ENCODE results near the gene ZNF587B.
"Not testable (repeated sequence)": the region's sequence is repeated elsewhere in the genome, so short reads cannot be mapped to it uniquely, and the experiment has no call there.

ZNF587B gene

DNA sequence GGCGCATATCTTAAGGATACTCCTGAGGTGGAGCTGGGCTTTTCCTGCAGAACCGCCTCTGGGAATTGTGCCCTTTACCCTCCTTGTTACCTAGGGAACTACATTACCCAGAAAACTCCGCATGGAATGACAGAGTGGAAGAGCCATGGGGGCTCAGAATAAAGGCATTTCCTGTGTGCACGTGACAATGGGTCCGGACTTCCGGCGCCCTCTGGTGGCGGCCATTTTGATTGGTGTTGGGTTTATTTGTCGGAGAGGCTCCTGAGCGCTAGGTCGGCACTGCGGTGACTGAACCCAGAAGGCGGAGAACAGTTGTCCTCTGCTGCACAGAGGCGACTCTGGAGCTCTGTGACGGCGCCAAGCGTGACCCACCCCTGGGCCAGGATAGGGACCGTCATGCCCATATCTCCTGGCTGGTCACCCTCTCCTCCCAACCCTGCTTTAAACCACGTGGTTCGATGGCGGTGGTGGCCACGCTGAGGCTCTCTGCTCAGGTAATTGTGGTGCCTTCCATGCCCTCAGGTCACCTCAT lies at the start of gene ZNF587B:
TSS of gene ZNF587B (plus strand) at position 229 of the 532 bp plus-strand sequence. CDS start at position 459, 230 bp downstream.
- peak; percentile 72 for DNase-seq

- no peak for DNase-seq
Measured at GRCh38 chr19:57786286-57786685, 43.8 kb upstream of the ZNF587B start.

GRCh38 chr19:57786906-57787305 lies 43.2 kb upstream of the ZNF587B start:
- no peak for DNase-seq

DNA sequence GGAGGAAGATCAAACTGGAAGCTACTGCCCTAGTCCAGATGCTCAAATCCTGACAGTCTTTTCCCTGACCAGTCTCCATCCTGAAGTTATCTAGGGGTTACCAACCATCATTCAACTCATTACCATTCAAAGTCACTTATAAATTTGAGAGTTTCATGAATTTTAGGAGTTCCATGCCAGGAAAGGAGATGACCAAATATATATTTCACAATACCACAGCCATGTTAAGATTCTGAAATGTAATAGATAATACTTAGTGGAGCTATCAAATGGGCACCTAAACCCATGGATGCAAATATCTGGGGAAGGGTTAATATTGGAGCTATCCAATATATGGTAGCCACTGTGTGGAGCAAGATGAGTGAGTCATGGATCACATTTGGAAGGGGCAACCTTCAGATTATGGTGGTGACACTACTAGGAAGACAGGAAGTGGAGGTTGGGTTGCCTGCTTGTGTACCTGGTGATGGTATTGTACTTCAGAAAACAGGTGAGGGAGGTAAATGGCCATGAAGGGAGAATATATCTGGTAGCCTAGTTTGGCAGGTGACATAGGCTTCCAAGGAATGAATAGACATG lies 41.9 kb upstream of the ZNF587B start:
- no peak for DNase-seq

DNA sequence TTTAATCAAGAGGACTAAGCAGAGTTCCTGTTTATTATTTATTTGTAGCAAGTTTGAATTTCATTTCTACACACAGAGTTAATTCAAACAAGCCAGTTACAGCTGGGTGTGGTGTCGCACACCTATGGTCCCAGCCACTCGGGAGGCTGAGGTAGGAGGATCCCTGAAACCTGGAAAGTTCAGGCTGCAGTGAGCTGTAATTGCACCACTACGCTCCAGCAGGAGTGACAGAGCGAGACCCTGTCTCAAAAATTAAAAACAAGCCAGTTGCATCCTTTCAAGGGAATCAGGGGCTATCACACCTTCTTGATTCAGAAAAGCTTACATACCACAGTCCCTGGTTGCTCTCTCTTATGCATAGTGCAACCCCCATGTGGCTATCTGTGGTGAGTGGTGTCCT lies 40.8 kb upstream of the ZNF587B start:
- no peak for DNase-seq

DNA sequence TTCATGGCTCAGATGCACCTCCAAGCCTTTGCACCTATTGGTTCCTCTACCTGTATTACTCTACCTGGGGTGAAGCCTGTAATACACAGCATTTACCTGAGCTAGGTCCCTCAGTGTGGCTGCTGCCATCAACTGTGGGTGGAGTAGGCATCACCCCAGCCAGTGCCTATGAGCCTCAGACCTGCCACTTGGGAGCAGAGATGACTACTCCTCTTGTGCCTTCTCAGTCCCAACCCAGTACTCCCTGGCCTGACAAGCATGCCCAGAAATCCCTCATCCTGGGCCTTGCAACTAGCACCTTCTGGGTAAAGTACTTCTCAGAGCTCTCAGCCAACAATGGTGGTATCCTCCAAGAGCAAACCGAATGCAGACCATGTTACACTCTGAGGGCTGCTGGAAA lies 33.5 kb upstream of the ZNF587B start:
- not testable (repeated sequence) for DNase-seq

DNA sequence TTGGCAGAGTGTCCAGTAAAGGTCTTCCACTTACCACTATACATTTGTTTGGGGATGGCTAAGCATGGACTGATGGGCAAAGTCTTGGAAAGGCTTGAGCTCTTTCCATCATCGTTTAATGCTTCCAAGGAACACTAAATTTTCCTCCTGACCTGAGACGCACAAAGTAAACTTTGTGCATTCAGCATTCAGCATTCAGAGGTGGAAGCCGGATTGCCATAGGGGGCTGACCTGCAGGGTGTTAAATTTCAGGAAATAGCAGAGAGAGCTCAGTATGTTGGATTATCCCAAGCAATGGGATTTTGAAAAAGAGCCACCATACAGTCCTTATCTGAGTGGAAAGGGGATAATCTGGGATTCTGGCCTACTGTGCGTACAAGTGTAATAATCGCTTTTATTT lies 29.4 kb upstream of the ZNF587B start:
- no peak for DNase-seq

- DNase-seq, result no peak
Measured at GRCh38 chr19:57802269-57802668, 27.8 kb upstream of the ZNF587B start.

- no peak for DNase-seq
Measured at GRCh38 chr19:57803265-57803593, 26.9 kb upstream of the ZNF587B start.

GRCh38 chr19:57803594-57804325 lies 26.3 kb upstream of the ZNF587B start:
- peak; percentile 55 for DNase-seq

- DNase-seq, result no peak
Measured at GRCh38 chr19:57807541-57807940, 22.6 kb upstream of the ZNF587B start.

DNA sequence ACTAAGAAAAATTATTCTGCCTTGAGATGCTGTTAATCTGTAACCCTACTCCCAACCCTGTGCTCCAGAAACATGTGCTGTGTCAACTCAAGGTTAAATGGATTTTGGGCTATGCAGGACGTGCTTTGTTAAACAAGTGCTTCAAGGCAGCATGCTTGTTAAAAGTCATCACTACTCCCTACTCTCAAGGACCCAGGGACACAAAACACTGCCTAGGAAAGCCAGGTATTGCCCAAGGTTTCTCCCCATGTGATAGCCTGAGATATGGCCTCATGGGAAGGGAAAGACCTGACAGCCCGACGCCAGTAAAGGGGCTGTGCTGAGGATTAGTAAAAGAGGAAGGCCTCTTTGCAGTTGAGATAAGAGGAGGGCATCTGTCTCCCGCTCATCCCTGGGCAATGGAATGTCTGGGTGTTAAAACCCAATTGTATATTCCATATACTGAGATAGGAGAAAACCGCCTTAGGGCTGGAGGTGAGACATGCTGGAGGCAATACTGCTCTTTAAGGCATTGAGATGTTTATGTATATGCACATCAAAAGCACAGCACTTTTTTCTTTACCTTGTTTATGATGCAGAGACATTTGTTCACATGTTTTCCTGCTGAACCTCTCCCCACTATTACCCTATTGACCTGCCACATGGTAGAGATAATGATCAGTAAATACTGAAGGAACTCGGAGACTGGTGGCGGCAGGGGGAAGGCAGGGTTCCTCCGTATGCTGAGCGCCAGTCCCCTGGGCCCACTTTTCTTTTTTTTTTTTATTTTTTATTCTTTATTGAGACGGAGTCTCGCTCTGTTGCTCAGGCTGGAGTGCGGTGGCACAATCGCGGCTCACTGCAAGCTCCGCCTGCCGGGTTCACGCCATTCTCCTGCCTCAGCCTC lies 19.4 kb upstream of the ZNF587B start:
- not testable (repeated sequence) for DNase-seq

GRCh38 chr19:57812226-57812625 lies 17.9 kb upstream of the ZNF587B start:
- no peak for DNase-seq

DNA sequence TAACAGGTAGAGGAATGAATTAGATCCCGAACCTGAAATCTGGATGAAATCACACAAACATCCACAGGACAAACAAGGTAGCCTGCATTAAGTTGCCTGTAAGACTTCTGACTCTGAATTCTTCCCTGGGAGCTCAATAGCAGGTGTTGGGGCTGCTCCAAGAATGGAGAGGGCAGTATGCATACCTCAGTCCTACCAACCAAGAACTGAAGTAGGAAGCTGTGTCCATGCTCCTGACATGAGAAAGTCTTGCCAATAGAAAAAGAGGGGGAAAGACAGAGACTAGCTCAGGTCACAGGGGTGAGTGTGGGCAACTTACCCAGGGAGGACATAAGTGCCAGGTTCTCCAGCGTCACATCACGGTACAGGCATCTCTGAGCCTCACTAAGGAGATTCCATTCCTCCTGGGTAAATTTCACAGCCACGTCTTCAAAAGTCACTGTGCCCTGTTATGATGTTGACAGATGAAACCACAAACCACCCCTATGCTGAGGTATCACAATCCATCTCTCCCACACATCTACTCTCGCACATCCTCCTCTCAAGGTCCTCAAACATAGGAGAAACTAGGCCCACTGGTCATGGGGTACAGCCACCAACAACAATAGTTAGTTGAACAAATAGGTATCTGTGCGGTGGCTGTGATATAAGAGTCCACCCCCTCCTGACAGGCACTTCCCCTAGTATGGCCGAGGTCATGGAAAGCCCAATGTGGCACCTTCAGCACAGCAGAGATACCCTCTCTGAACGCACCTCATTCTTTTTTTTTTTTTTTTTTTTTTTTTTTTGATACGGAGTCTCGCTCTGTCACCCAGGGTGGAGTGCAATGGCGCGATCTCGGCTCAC lies 16.9 kb upstream of the ZNF587B start:
- DNase-seq, result not testable (repeated sequence)

DNA sequence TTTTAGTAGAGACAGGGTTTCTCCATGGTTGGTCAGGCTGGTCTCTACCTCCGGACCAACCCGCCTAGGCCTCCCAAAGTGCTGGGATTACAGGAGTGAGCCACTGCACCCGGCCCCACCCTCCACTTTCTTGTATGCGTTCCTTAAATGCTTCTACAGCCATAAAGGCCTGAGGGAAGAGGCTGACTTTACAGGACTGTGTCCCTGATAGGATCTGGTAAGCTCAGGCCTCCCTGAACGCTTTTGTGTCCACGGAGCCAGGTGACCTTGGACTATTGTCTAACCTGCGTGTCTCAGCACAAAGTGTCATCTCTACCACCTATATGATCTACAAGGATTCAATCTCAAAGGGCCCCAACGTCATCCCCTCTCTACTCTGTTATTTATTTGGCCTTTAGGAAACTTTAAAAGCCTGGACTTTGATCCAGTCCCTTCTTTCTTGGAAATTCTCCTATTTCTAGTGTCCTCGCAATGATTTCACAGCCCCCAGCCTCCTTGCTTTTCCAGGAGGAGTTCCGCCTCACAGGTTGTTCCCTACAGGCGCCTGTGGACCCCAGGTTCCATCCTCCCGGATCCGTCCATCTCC lies 16.1 kb upstream of the ZNF587B start:
- no peak for DNase-seq

- peak; percentile 90 for DNase-seq
Measured at GRCh38 chr19:57814505-57815246, 15.4 kb upstream of the ZNF587B start, which contains the start of gene ZNF552. ZNF552 (minus strand) TSS chr19:57814913; CDS start chr19:57814743, 170 bp downstream.

DNA sequence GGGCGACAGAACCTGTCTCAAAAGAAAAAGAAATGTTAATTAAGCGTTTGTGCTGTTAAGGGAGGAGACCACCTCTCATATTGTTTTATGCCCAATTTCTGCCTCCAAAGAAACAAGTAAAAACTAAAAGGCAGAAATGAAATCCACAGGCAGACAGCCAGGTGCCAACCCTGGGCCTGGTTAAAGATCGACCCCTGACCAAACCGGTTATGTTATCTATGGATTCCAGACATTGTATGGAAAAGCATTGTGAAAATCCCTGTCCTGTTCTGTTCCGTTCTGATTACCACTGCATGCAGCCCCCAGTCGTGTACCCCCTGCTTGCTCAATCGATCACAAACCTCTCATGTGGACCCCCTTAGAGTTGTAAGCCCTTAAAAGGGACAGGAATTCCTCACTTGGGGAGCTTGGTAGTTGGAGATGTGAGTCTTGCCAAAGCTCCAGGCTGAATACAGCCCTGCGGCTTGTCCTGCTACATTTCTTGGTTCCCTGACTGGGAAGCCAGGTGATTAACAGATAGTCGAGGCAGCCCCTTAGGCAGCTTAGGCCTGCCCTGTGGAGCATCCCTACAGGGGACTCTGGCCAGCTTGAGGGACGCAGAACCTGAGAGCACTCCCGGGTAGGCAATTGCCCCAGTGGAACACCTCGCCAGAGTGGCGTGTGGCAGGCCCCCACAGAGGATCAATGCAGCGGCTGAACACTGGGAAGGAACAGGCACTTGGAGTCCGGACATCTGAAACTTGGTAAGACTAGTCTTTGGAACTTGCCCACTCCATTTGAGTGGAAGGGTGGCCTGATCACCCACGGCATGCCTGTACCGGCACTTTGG lies 14.6 kb upstream of the ZNF587B start:
- no peak for DNase-seq

GRCh38 chr19:57816652-57817051 lies 13.4 kb upstream of the ZNF587B start:
- DNase-seq, result no peak

- no peak for DNase-seq
Measured at GRCh38 chr19:57817976-57818375, 12.1 kb upstream of the ZNF587B start.

DNA sequence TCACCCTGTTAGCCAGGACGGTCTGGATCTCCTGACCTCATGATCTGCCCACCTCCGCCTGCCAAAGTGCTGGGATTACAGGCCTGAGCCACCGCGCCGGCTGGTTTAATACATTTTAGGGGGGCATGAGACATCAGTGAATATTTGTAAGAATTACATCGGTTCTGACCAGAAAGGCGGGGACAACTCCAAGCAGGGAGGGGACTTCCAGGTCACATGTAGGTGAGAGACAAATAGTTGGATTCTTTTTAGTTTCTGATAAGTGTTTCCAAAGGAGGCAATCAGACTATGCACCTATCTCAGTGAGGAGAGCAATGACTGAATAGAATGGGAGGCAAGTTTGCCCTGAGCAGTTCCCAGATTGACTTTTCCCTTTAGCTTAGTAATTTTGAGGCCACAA lies 11.7 kb upstream of the ZNF587B start:
- no peak for DNase-seq
